T-helper 2 cell treated with Interferon-gamma antibody and Interleukin-4, amounts not matched to agents 5 μg/mL and 100 μg/mL, for 36 hours (primary cell): Measurements from ENCODE around the gene RARRES2.
"Not testable (repeated sequence)": the region's sequence is repeated elsewhere in the genome, so short reads cannot be mapped to it uniquely, and the experiment has no call there.

Experiments used
- DNase-seq: peaks from one replicate; pipeline ENCODE4 v3.0.0; 2021; ENCODE audit warnings: low spot score
- H3K27ac Mint-ChIP-seq: one replicate; pipeline ENCODE4 v1.8.0; 2021; ENCODE audit warnings: mild to moderate bottlenecking, mixed read lengths
- H3K27me3 Mint-ChIP-seq: one replicate; pipeline ENCODE4 v1.8.0; 2021; ENCODE audit warnings: low read depth, mixed read lengths
- H3K36me3 Mint-ChIP-seq: one replicate; pipeline ENCODE4 v1.8.0; 2021; ENCODE audit warnings: low read depth, mixed read lengths
- H3K4me1 Mint-ChIP-seq: one replicate; pipeline ENCODE4 v1.8.0; 2021; ENCODE audit warnings: low read depth, mixed read lengths
- H3K4me3 Mint-ChIP-seq: one replicate; pipeline ENCODE4 v1.8.0; 2022; ENCODE audit warnings: mild to moderate bottlenecking, moderate library complexity, mixed read lengths
- H3K9me3 Mint-ChIP-seq: one replicate; pipeline ENCODE4 v1.8.0; 2021; ENCODE audit warnings: mixed read lengths

RARRES2 gene

DNA sequence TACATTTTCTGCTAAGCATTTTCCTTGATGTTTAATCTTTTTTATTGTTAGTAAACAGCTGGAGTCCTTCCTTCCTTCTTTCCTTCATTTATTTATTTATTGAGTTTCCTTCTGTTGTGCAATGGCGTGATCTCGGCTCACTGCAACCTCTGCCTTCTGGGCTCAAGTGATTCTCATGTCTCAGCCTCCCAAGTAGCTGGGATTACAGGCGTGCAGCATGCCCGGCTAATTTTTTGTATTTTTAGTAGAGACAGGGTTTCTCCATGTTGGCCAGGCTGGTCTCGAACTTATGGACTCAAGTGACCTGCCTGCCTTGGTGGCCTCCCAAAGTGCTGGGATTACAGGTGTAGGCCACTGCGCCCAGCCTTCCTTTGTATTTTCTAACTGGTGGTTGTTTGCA is 24.4 kb downstream of the RARRES2 start:
- not testable (repeated sequence) for H3K9me3 Mint-ChIP-seq, H3K27me3 Mint-ChIP-seq, H3K4me3 Mint-ChIP-seq, H3K27ac Mint-ChIP-seq, DNase-seq
- peaks cover 17% of the 10 kb centered on the region for H3K36me3 Mint-ChIP-seq
- peaks cover 15% of the 10 kb centered on the region for H3K4me1 Mint-ChIP-seq

GRCh38 chr7:150314639-150315239 is 26.7 kb downstream of the RARRES2 start:
- H3K4me3 Mint-ChIP-seq: no peak overlapping the region
- peaks cover 5% of the 10 kb centered on the region for H3K36me3 Mint-ChIP-seq
- DNase-seq: no peak
- H3K9me3 Mint-ChIP-seq: no peaks in the 10 kb centered on the region
- H3K27ac Mint-ChIP-seq: no peak overlapping the region
- H3K27me3 Mint-ChIP-seq: no peaks in the 10 kb centered on the region
- H3K4me1 Mint-ChIP-seq: no peaks in the 10 kb centered on the region

DNA sequence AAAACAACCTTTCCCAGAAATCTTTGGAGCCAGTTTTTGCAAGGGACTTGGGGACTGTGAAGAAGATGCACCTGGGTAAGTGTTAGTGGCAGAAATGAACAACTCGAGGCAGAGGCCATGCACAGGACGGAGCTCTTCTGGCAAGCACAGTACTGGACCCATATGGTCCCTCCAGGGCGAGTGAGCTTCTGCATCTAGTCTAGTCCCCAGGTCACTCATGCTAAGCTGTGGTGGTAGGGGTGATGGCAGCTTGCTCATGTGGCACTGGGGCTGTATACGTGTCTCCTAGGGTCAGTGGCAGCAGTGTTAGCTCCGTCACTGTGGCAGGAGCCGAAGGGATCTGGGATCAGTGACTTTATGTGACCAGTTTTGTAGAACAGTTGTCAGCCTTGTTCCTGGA is 27.6 kb downstream of the RARRES2 start:
- no peak overlapping the region for H3K27ac Mint-ChIP-seq
- H3K36me3 Mint-ChIP-seq: peaks cover 5% of the 10 kb centered on the region
- H3K4me1 Mint-ChIP-seq: no peaks in the 10 kb centered on the region

DNA sequence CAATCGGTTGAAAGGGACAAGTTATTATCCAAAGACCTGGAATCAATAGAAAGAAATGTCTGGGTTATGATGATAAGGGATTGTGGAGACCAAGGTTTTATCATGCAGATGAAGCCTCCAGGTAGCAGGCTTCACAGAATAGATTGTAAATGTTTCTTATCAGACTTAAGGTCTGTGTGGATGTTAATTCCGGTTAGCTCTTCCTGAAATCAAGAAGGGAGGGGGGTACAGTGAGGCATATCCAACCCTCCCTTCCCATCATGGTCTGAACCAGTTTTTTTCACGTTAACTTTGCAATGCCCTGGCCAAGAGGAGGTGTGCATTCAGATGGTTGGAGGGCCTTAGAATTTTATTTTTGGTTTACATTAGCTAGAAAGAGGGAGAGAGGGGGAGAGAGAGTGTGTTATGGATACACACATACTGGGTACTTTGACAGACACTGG is 28.0 kb downstream of the RARRES2 start:
- Mint-ChIP-seq H3K27me3 (no peaks in the 10 kb centered on the region), H3K4me3 (no peak overlapping the region), H3K36me3 (peaks cover 5% of the 10 kb centered on the region), H3K27ac (no peak overlapping the region), H3K9me3 (peaks cover 2% of the 10 kb centered on the region), H3K4me1 (no peaks in the 10 kb centered on the region)
- DNase-seq: no peak

More for the DNA sequence above, 27.6 kb downstream of the RARRES2 start:
- DNase-seq: no peak
- Mint-ChIP-seq H3K27me3 (no peaks in the 10 kb centered on the region), H3K9me3 (no peaks in the 10 kb centered on the region), H3K4me3 (no peak overlapping the region)

DNA sequence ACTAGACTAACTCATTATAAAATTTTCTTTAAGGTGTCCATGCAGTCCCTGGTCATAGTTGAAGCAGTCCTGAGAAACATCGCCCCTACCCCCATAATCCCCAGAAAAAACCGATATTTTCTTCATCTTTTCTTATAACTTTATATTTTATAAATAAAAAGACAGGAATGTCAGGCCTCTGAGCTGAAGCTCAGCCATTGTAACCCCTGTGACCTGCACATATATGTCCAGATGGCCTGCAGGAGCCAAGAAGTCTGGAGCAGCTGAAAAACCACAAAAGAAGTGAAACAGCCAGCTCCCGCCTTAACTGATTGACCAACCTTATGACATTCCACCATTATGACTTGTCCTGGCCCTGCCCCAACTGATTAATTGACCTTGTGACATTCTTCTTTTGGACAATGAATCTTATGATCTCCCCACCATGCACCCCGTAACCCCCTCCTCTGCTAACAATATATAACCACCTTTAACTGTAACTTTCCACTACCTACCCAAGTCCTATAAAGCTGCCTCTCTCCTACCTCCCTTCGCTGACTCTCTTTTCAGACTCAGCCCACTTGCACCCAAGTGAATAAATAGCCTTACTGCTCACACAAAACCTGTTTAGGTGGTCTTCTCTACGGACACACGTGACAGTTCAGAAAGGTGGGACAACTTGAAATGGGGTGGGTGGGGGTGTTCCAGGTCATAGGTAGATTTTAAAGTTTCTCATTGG is 28.6 kb downstream of the RARRES2 start:
- not testable (repeated sequence) for H3K4me1 Mint-ChIP-seq, H3K27ac Mint-ChIP-seq, H3K9me3 Mint-ChIP-seq, H3K36me3 Mint-ChIP-seq, DNase-seq, H3K27me3 Mint-ChIP-seq, H3K4me3 Mint-ChIP-seq

DNA sequence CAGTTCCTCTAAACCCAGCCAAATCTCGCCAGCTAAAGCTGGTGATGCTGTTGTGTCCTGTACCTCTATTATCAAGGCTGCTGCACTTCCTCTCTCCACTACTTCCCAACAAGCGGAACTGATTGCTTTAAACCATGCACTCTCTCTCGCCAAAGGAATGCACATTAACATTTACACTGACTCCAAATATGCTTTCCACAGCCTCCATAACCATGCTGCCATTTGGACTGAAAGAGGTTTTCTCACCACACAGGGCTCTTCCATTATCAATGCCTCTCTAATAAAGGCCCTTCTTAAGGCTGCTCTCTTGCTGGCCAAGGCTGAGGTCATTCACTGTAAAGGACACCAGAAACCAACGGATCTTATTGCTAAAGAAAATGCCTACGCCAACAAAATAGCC is 29.7 kb downstream of the RARRES2 start:
- Mint-ChIP-seq H3K4me1 (peaks cover 4% of the 10 kb centered on the region), H3K27me3 (no peaks in the 10 kb centered on the region), H3K9me3 (peaks cover 18% of the 10 kb centered on the region), H3K36me3 (peaks cover 12% of the 10 kb centered on the region), H3K4me3 (no peak overlapping the region), H3K27ac (no peak overlapping the region)
- no peak for DNase-seq

DNA sequence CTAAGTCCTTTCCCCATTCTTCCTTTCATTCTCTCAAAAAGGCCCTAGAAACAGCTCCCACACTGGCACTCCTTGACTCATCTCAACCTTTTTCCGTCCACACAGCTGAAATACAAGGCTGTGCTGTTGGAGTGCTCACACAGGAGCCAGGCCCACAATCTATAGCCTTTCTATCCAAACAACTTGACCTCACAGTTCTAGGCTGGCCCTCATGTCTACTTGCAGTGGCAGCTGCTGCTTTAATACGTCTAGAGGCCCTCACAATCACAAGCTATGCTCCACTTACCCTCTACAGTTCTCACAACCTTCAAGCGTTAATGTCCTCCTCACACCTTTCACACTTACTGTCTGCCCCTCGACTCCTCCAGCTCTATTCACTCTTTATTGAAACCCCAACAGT is 30.3 kb downstream of the RARRES2 start:
- Mint-ChIP-seq H3K27ac (no peak overlapping the region), H3K9me3 (peaks cover 18% of the 10 kb centered on the region), H3K4me1 (peaks cover 4% of the 10 kb centered on the region), H3K36me3 (peaks cover 12% of the 10 kb centered on the region), H3K27me3 (no peaks in the 10 kb centered on the region), H3K4me3 (no peak overlapping the region)
- no peak for DNase-seq

DNA sequence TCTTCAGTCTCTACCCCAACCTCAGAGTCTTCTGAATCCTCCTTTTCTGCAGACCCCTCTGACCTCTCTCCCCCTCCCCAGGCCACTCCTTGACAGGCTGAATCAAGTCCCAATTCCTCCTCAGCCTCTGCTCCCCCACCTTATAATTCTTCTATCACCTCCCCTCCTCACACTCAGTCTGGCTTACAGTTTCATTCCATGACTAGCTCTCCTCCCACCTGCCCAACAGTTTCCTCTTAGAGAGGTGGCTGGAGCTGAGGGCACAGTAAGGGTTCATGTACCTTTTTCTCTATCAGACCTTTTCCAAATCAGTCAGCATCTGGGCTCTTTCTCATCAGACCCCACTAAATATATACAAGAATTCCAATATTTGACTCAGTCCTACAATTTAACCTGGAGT is 32.9 kb downstream of the RARRES2 start:
- peaks cover 7% of the 10 kb centered on the region for H3K4me1 Mint-ChIP-seq
- H3K36me3 Mint-ChIP-seq: peaks cover 10% of the 10 kb centered on the region
- peaks cover 18% of the 10 kb centered on the region for H3K9me3 Mint-ChIP-seq
- H3K27ac Mint-ChIP-seq: no peak overlapping the region
- DNase-seq: no peak
- H3K4me3 Mint-ChIP-seq: no peak overlapping the region
- H3K27me3 Mint-ChIP-seq: no peaks in the 10 kb centered on the region

DNA sequence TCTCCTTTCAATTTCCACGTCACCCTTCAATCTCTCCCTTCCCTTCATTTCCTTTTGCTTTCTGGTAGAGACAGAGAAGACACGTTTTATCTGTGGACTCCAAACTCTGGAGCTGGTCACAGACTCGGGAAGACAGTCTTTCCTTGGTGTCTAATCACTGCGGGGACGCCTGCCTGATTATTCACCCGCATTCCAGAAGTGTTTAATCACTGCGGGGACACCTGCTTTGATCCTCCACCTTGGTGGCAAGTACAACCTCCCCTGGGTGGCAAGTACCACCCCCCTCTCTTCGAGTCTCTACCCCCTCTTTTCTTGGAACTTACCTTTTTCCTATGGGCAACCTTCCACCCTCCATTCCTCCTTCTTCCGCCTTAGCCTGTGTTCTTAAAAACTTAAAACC is 33.5 kb downstream of the RARRES2 start:
- DNase-seq: no peak
- Mint-ChIP-seq H3K27me3 (no peaks in the 10 kb centered on the region), H3K27ac (no peak overlapping the region), H3K36me3 (peaks cover 10% of the 10 kb centered on the region), H3K9me3 (peaks cover 18% of the 10 kb centered on the region), H3K4me1 (peaks cover 7% of the 10 kb centered on the region), H3K4me3 (no peak overlapping the region)

GRCh38 chr7:150307129-150307528 is 34.3 kb downstream of the RARRES2 start:
- no peak for DNase-seq
- H3K4me3 Mint-ChIP-seq: no peak overlapping the region
- no peak overlapping the region for H3K27ac Mint-ChIP-seq
- peaks cover 7% of the 10 kb centered on the region for H3K4me1 Mint-ChIP-seq
- peaks cover 10% of the 10 kb centered on the region for H3K36me3 Mint-ChIP-seq
- no peaks in the 10 kb centered on the region for H3K27me3 Mint-ChIP-seq
- peaks cover 18% of the 10 kb centered on the region for H3K9me3 Mint-ChIP-seq

DNA sequence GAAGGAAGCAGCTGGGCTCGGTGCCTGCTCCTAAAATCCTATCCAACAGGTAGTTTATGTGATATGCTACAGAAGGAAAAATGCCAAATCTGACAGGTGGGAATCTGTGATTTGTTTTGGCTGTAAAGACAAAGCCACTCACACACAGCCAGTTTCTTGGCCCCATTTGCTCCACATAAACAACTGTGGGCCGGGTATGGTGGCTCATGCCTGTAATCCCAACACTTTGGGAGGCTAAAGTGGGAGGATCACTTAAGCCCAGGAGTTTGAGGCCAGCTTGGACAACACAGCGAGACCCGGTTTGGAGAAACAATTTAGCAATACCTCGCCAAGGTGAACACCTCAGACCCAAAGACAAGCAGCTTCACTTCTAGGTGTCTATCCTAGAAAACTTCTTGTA is 35.1 kb downstream of the RARRES2 start:
- H3K27ac Mint-ChIP-seq, H3K4me1 Mint-ChIP-seq, H3K27me3 Mint-ChIP-seq, DNase-seq, H3K4me3 Mint-ChIP-seq: not testable (repeated sequence)
- peaks cover 18% of the 10 kb centered on the region for H3K9me3 Mint-ChIP-seq
- H3K36me3 Mint-ChIP-seq: peaks cover 10% of the 10 kb centered on the region

DNA sequence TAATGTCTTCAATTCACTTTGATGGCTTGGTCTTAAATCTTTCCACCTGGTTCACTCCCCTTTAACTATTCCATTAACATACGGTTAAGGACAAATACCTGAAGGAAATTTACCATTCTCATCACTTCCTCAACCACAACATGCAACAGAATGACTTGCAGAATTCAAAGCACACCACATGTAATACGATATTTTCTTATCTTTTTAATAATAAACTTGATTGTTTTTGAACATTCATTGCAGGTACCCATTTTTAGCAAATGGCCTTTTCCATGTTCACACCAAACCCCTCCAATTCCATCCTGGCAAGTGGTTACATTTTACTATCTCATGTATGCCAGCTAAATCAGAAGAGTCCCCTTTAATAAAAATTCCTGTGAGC is 35.5 kb downstream of the RARRES2 start:
- H3K27ac Mint-ChIP-seq, H3K27me3 Mint-ChIP-seq: not testable (repeated sequence)
- H3K36me3 Mint-ChIP-seq: peaks cover 10% of the 10 kb centered on the region

DNA sequence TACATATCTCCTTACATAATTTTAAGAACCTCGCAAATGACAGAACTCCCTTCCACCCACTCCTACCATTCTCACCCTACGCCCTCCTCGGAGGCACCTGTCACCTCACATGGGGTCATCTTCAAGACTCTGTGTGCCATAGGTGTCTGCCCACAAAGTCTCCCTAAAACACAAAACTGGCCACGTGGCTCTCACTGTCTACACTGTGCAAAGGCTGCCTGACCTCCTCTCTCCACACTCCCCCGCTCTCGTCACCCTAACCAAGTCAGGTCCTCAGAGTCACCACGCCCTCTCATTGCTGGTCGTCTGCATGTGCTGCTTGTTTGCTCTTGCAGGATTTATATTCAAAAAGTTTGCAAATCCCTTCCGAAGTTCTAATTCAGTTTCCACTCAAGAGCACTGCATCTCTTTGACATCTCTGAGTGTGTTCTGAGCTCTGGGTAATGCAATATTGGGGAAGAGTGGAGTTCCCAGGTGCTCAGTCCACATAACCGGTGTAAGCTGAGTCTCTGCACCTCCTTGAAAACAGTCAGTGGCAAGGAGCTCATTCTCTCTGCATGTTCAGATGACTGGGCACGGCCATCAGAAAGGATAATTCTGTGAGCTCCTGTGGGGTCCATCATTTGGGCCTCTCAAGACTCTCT is 36.0 kb downstream of the RARRES2 start:
- not testable (repeated sequence) for H3K27me3 Mint-ChIP-seq, DNase-seq, H3K4me3 Mint-ChIP-seq, H3K27ac Mint-ChIP-seq, H3K4me1 Mint-ChIP-seq
- H3K9me3 Mint-ChIP-seq: peaks cover 18% of the 10 kb centered on the region
- H3K36me3 Mint-ChIP-seq: peaks cover 10% of the 10 kb centered on the region

More for the DNA sequence above, 35.5 kb downstream of the RARRES2 start:
- DNase-seq, H3K4me3 Mint-ChIP-seq, H3K4me1 Mint-ChIP-seq: not testable (repeated sequence)
- peaks cover 18% of the 10 kb centered on the region for H3K9me3 Mint-ChIP-seq

- DNase-seq, H3K27ac Mint-ChIP-seq, H3K27me3 Mint-ChIP-seq, H3K4me1 Mint-ChIP-seq, H3K4me3 Mint-ChIP-seq: not testable (repeated sequence)
- Mint-ChIP-seq H3K9me3 (peaks cover 18% of the 10 kb centered on the region), H3K36me3 (peaks cover 10% of the 10 kb centered on the region)
Measured at GRCh38 chr7:150304499-150305258, 36.8 kb downstream of the RARRES2 start.
